Parathyroid adenoma (tissue), 2 donors: ENCODE data around the gene LRRC26.

Experiments
- H2AFZ ChIP-seq: fragments of 300-600 bp; sonication (generic); one replicate; pipeline ENCODE4 v1.7.0; 2017; ENCODE audit warnings: antibody characterized with exemption, mild to moderate bottlenecking
- H3K27ac ChIP-seq: fragments of 300-600 bp; sonication (generic); one replicate; pipeline ENCODE4 v1.7.0; 2017
- H3K27me3 ChIP-seq: fragments of 300-600 bp; sonication (generic); one replicate; pipeline ENCODE4 v1.7.0; 2017; ENCODE audit warnings: low read length; ENCODE audit not compliant: control insufficient read depth, insufficient read depth
- H3K36me3 ChIP-seq: fragments of 300-600 bp; sonication (generic); one replicate; pipeline ENCODE4 v1.7.0; 2017; ENCODE audit warnings: low read length; ENCODE audit not compliant: control insufficient read depth, insufficient read depth
- H3K4me1 ChIP-seq: fragments of 300-600 bp; sonication (generic); one replicate; pipeline ENCODE4 v1.7.0; 2017; ENCODE audit warnings: control low read depth
- H3K4me2 ChIP-seq: fragments of 300-600 bp; sonication (generic); one replicate; pipeline ENCODE4 v1.7.0; 2017; ENCODE audit warnings: low read length
- H3K4me3 ChIP-seq: fragments of 300-600 bp; sonication (generic); one replicate; pipeline ENCODE4 v1.7.0; 2017; ENCODE audit warnings: low read depth, low read length
- H3K79me2 ChIP-seq: fragments of 300-600 bp; sonication (generic); one replicate; pipeline ENCODE4 v1.7.0; 2017; ENCODE audit warnings: control low read depth
- H3K9ac ChIP-seq: fragments of 300-600 bp; sonication (generic); one replicate; pipeline ENCODE4 v1.7.0; 2017; ENCODE audit warnings: mild to moderate bottlenecking
- H3K9me3 ChIP-seq: fragments of 300-600 bp; sonication (generic); one replicate; pipeline ENCODE4 v1.7.0; 2017; ENCODE audit warnings: low read length; ENCODE audit not compliant: control insufficient read depth
- CTCF ChIP-seq: fragments of 300-600 bp; sonication (generic); IDR thresholded peaks from one replicate; pipeline ENCODE4 v1.7.0; 2017; ENCODE audit warnings: antibody characterized with exemption, mild to moderate bottlenecking
- donor health status: primary hyperparathyroidism.

The LRRC26 gene

GRCh38 chr9:137178201-137178938 is 8.5 kb upstream of the LRRC26 start:
- no peak overlapping the region for H3K9ac ChIP-seq
- no peaks in the 10 kb centered on the region for H3K36me3 ChIP-seq
- TF ChIP-seq CTCF, result no peak
- H3K4me1 ChIP-seq, result no peaks in the 10 kb centered on the region
- no peaks in the 10 kb centered on the region for H3K79me2 ChIP-seq
- no peak overlapping the region for H3K4me2 ChIP-seq
- H2AFZ ChIP-seq, result no peak overlapping the region
- H3K27me3 ChIP-seq, result no peaks in the 10 kb centered on the region
- no peaks in the 10 kb centered on the region for H3K9me3 ChIP-seq
- no peak overlapping the region for H3K27ac ChIP-seq
- H3K4me3 ChIP-seq, result no peak overlapping the region

- Histone ChIP-seq H3K4me2 (no peak overlapping the region), H3K4me1 (no peaks in the 10 kb centered on the region), H3K36me3 (no peaks in the 10 kb centered on the region)
Measured at GRCh38 chr9:137176302-137177182, 6.7 kb upstream of the LRRC26 start.

GRCh38 chr9:137175345-137175961 is 5.6 kb upstream of the LRRC26 start:
- H2AFZ ChIP-seq, result no peak overlapping the region
- H3K9ac ChIP-seq, result no peak overlapping the region
- H3K4me2 ChIP-seq, result no peak overlapping the region
- no peaks in the 10 kb centered on the region for H3K79me2 ChIP-seq
- no peaks in the 10 kb centered on the region for H3K27me3 ChIP-seq
- no peaks in the 10 kb centered on the region for H3K9me3 ChIP-seq
- TF ChIP-seq CTCF, result no peak
- H3K36me3 ChIP-seq, result no peaks in the 10 kb centered on the region
- H3K27ac ChIP-seq, result no peak overlapping the region
- H3K4me3 ChIP-seq, result no peak overlapping the region
- H3K4me1 ChIP-seq, result no peaks in the 10 kb centered on the region

More at GRCh38 chr9:137176302-137177182, 6.7 kb upstream of the LRRC26 start:
- Histone ChIP-seq H3K27ac (no peak overlapping the region), H3K9me3 (no peaks in the 10 kb centered on the region), H3K79me2 (no peaks in the 10 kb centered on the region), H3K9ac (no peak overlapping the region), H3K27me3 (no peaks in the 10 kb centered on the region), H3K4me3 (no peak overlapping the region), H2AFZ (no peak overlapping the region)
- TF ChIP-seq CTCF, result peak; percentile 48

GRCh38 chr9:137174722-137175293 is 5.0 kb upstream of the LRRC26 start:
- Histone ChIP-seq H3K36me3 (no peaks in the 10 kb centered on the region), H3K9ac (no peak overlapping the region), H3K9me3 (no peaks in the 10 kb centered on the region), H2AFZ (no peak overlapping the region), H3K4me1 (no peaks in the 10 kb centered on the region), H3K79me2 (no peaks in the 10 kb centered on the region), H3K27ac (no peak overlapping the region), H3K4me3 (no peak overlapping the region), H3K27me3 (no peaks in the 10 kb centered on the region), H3K4me2 (no peak overlapping the region)
- TF ChIP-seq CTCF, result no peak
